NCI-H1417 treated with DMSO at 0.1 percent for 48 hours (cell line): ENCODE results near the gene OR7A10.

Source experiments
- DNase-seq: peaks from one replicate; lab custom pipeline; 2025; lab: John Stamatoyannopoulos, UW

OR7A10 gene

GRCh38 chr19:14848822-14849221 is at the start of gene OR7A10:
TSS of gene OR7A10 (minus strand) at chr19:14848922. CDS start at chr19:14841877, 7,045 bp downstream.
- no peak for DNase-seq

- DNase-seq, result no peak
Observed at GRCh38 chr19:14890643-14891379, 42.1 kb upstream of the OR7A10 start.

GRCh38 chr19:14889994-14890642 is 41.4 kb upstream of the OR7A10 start:
- DNase-seq, result no peak

GRCh38 chr19:14886032-14886431 is 37.3 kb upstream of the OR7A10 start, which contains the start of gene OR7A17:
TSS of gene OR7A17 (minus strand) at chr19:14886132. CDS start at chr19:14881355, 4,777 bp downstream.
- no peak for DNase-seq

GRCh38 chr19:14871619-14872230 is 23.0 kb upstream of the OR7A10 start:
- no peak for DNase-seq

GRCh38 chr19:14868497-14868896 is 19.8 kb upstream of the OR7A10 start:
- DNase-seq, result no peak

- no peak for DNase-seq
Observed at GRCh38 chr19:14843578-14843977, 5.1 kb downstream of the OR7A10 start.

GRCh38 chr19:14843169-14843568 is 5.6 kb downstream of the OR7A10 start:
- no peak for DNase-seq

GRCh38 chr19:14840206-14840605 is 8.5 kb downstream of the OR7A10 start:
- no peak for DNase-seq

GRCh38 chr19:14837391-14837790 is 11.3 kb downstream of the OR7A10 start:
- DNase-seq, result no peak

GRCh38 chr19:14835011-14835410 is 13.7 kb downstream of the OR7A10 start, which contains the start of the genes OR7A5 and OR7C1:
TSS of gene OR7A5 (minus strand) at chr19:14835185. CDS start at chr19:14828241, 6,944 bp downstream.
TSS of gene OR7C1 (minus strand) at chr19:14835185. CDS start at chr19:14800136, 35,049 bp downstream.
- no peak for DNase-seq

GRCh38 chr19:14830702-14831101 is 18.0 kb downstream of the OR7A10 start:
- no peak for DNase-seq

GRCh38 chr19:14826006-14826405 is 22.7 kb downstream of the OR7A10 start:
- DNase-seq, result no peak

GRCh38 chr19:14821937-14822336 is 26.8 kb downstream of the OR7A10 start:
- no peak for DNase-seq

- DNase-seq, result no peak
Observed at GRCh38 chr19:14818588-14818987, 30.1 kb downstream of the OR7A10 start.

GRCh38 chr19:14817052-14817451 is 31.7 kb downstream of the OR7A10 start:
- DNase-seq, result no peak

GRCh38 chr19:14814982-14815652 is 33.6 kb downstream of the OR7A10 start:
- no peak for DNase-seq

GRCh38 chr19:14809272-14810057 is 39.3 kb downstream of the OR7A10 start:
- no peak for DNase-seq

GRCh38 chr19:14804765-14805164 is 44.0 kb downstream of the OR7A10 start:
- no peak for DNase-seq

- no peak for DNase-seq
Observed at GRCh38 chr19:14798760-14799159, 50.0 kb downstream of the OR7A10 start.

- DNase-seq, result no peak
Observed at GRCh38 chr19:14796021-14796420, 52.7 kb downstream of the OR7A10 start.
